HG02623 (cell line): ENCODE data around the gene SMAD7.

Experiments used
- ATAC-seq: cut with Tn5 transposase; IDR thresholded peaks from one replicate; pipeline ENCODE4 v1.9.1; 2021; ENCODE audit warnings: moderate library complexity; ENCODE audit not compliant: unreplicated experiment

SMAD7 gene

GRCh38 chr18:48931680-48932461, 18.9 kb downstream of the SMAD7 start:
- no peak for ATAC-seq

- no peak for ATAC-seq
Measured at GRCh38 chr18:48930926-48931325, 19.8 kb downstream of the SMAD7 start.

DNA sequence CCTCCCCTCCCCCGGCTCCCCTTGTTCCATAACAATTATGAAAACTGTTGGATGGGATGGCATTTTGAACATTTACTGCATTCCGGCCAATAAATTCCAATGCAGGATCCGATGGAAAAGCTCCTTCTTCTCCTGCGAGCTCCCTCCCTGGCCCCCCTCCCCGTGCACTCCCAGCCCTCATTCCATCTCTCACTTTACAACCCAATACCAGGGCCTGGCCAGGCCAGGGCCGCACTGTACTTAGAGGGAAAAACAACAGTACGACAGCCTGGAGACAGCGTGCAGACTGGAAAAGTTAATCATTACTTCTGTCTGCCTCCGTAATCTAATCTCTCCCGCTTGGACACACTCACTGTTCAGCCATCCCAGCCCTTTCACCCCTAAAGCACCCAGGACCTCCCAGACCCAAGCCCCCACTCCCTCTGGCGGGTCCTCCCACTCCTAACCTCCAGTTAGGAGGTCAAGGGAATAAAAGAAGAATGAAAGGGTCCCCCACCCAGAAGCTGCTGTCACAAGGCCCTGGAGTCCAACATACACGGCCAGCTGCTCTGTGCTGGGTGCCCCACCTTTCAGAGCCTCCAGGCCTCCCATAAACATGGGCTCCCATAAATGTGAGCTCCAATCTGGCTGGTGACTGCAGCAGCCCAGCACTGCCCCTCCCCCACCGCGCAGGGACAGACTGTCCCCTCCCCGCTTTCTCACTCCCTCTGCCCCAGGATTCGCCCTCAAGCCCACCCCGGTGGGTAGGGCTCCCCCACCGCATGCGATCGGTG, 20.6 kb downstream of the SMAD7 start:
- ATAC-seq: no peak

DNA sequence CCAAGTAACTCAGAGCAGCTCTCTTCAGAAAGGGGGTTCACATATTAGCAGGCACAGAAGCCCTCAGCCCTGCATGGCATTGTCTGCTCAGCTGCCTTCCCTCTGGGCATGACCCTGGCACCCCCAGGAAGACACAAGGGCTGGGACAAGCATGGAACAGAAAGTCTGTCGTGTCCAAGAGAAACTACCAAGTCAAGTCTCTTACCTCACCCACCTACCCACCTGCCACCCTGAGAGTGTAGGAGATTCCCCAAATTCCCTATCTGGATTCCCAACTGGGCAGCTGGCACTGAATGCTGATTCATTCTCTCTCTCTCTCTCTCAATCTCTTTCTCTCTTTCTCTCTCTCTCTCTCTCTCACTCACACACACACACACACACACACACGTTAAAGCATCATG, 21.6 kb downstream of the SMAD7 start:
- ATAC-seq: no peak

GRCh38 chr18:48928787-48929186, 22.0 kb downstream of the SMAD7 start:
- peak; percentile 84 for ATAC-seq

DNA sequence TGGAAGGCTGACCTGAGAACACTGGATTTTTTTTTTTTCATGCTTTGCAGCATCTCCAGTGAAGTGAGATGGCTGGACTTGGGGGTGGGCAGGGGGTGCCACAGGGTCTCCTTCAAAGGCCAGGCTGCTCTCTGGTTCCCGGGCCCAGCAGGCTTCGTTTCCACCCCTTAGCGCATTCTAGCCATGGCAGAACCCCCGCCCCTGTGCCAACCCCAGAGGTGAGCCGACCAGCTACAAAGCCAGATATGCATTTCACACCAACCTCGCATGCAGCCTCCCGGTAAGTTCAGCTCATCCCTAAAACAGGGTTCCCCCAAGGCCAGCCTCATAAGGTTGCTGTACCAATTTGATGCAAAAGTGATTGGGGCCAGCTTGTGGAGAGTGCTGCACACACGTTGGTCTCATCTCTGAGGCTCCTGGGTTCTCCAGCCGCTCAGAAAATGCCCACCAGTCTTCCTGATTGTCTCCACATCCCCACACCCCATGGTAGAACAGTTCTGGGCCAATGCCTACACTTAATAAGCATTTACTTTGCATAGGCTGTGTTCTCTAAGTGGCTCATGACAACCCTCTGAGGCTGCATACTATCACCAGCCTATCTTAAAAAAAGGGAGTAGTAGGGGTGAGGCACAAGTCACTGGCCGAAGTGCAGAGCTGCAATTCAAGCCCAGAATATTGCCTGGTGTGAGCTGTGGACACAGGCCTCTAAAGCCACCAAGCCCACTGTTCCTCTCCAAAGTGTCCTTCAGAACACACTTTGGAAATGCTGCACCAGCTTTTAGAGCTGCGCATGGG, 23.3 kb downstream of the SMAD7 start:
- ATAC-seq: no peak

DNA sequence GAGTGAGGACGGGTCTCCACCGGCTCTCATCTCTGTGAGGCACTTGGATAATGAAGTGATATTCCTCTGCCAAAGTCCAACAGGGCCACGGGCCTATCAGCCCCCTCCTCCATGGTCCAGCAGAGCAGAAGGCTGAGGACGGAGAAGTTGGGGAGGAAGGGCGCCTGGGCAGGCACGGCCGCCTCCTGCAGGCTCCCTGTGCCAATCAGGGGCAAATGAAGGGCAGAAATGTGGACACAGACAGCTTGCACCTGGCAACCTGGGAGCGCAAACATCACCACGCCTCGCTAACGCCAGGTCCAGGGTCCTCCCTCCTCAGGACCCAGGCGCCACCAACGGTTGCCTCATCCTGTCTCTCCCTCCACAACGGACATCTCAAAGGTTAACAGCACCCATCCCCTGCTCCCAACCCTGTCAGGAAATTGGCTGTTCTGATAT, 24.3 kb downstream of the SMAD7 start:
- ATAC-seq: no peak

GRCh38 chr18:48925491-48925780, 25.3 kb downstream of the SMAD7 start:
- ATAC-seq: no peak

DNA sequence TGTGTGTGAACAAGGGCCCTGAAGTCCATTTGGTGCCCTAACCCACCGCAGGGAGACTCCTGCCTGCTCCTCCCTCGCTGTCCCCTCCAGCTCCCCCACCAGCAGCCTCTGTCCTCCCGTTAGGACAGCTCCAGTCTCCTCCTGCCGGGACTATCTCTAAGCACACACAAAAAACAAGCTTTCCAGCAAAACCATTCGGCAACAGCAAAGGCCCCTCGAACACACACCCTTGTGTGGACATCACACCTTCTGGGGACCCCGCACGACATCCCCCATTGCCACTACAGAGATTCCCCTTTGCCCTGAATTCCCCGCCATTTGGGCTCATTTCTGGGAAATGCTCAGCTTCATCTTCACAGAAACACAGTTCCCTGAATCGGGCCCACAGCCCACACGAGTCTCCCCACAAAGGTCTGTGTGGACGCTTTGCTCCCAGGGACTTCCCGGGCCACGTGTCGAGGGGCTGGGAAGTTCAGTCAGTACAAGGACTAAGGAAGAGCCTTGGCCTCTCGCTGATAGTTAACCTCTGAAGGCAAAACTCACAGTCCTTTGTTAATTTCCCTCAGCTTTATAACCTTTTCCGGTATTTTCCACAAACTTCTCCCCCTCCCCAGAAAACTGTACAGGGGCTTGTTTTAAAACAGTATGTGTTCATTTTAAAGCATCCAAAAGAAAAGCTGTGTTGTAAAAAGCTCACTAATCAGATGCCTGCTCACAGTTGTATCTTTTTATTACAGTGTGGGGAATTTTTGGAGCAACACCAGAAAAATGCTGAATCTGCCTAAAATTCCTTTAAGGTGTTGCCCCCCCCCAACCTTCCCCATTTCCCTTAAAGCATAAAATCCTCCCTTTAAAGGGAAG, 25.9 kb downstream of the SMAD7 start:
- no peak for ATAC-seq

GRCh38 chr18:48923746-48924629, 26.8 kb downstream of the SMAD7 start:
- no peak for ATAC-seq

DNA sequence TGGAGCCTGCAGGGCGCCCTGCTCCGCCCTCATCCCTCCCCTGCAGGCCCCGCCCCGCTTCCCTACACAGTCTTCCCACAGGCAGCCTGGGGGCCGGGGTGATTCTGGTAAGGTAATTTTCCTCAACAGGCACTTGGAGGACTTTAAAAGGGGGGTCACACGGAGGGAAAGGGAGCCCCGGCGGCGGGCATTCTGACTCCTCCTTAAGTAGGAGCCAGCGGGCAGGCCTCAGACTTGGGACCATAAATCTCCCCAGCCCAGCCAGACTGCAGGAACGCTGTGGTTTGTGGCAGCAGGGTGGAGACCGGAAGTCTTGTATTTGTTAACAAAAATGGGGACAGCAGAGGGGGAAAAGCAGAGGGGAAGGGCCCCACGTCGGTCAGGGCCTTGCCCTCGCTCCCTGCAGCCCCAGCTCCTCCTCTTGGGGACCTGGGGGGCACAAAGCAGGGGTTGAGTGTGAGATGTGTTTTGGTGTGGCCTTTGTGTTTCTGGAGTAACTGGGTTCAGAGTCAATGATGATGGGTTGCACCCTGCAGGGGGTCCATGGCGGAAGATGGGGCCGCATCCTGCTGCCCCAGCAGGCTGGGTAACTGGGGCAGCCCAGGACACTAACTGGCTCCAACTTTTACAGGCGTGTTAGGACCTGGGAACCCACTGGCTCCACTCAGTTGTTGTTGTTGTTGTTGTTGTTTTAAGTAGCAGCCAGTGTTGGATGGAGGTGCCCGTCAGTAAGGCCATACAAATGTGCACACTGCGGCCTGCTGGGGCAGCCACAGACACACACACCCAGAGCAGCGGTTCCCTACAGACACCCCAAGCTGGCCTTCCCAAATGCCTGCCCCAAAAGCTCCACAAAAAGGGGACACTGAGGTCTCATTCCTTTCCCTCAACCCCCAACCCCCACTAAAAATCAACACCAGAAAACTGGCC, 27.7 kb downstream of the SMAD7 start:
- ATAC-seq: no peak

DNA sequence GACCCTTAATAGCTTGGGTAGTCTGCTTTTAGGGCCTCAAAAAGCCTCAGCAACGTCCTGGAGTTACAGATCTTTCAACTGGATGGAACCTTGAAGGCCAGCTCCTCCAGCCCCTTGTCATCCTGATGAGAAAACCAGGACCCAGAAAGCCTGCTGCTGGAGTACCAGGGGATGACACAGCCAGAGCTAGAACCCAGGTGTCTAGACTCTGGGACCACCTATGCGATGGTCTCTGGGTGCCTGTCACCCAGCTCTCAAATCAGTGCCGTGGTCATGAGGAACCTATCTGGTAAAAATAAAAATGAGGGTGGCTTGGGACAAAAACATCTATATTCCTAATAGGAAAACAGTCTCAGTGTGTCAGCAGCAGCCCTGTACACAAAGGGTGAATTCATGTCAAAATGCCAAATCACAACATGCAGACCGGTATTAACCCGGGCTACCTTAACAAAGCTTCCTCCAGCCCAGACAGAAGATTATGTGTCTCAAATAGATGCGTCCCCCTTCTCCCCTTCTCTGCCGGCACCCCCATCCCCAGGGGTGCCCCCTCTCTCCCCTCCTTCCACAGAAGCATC, 28.5 kb downstream of the SMAD7 start:
- ATAC-seq: no peak

DNA sequence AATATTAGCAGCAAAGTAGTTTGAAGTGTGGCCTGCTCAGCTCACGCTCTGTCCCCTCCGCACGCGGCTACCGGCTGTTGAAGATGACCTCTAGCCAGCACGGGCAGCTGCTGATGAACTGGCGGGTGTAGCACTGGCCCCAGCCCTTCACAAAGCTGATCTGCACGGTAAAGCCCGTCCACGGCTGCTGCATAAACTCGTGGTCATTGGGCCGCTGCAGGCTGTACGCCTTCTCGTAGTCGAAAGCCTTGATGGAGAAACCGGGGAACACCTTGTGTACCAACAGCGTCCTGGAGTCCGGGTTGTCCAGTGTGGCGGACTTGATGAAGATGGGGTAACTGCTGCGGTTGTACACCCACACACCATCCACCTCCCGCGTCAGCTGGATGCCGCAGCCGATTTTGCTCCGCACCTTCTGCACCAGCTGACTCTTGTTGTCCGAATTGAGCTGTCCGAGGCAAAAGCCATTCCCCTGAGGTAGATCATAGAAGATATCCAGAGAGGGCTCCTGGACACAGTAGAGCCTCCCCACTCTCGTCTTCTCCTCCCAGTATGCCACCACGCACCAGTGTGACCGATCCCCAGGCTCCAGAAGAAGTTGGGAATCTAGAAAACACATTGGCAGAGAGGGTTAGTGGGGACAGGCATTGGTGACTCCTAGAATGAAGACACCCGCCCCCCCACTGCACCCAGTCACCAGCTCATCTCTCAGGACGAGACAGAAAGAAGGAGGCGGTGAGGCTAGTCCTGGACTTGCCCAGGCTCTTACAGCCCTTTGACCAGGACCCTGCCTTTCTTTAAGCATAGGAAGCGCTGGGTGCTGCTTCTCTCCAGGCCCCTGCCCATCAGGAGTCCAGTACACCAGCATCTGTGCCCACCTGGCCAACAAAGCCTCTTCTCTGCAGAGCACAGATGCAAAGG, 29.2 kb downstream of the SMAD7 start:
- no peak for ATAC-seq

- no peak for ATAC-seq
Measured at GRCh38 chr18:48920408-48921038, 30.2 kb downstream of the SMAD7 start.

- no peak for ATAC-seq
Measured at GRCh38 chr18:48919547-48919946, 31.2 kb downstream of the SMAD7 start.

- ATAC-seq: no peak
Measured at GRCh38 chr18:48918660-48919456, 31.9 kb downstream of the SMAD7 start.
